ENCODE results near the gene PRM2.

PRM2 gene

DNA sequence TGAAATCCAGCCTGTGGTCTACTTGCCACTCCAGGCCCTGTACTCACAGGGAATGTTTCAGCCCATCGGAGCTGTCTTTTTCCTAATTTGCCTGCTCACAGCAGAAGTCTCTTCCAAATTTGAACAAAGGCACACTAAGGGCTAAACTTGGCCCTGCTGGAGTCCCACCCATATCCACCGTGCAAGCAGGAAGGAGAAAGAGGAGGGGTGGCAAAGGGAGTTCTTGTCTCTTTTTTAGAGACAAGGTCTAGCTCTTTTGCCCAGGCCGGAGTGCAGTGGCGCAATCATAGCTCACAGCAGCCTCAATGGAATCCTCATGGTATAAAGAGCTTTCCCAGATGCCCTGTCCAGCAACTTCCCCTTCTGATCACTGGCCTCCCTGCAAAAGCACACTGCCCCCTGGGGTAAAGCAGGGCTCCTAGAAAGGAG is 7.6 kb upstream of the PRM2 start:
- Histone ChIP-seq H3K4me1 (ENCODE audit: control insufficient read depth, low read length) (peaks cover 60% of the 10 kb centered on the region), H3K9me2 (replicated peaks; ENCODE audit: control insufficient read depth, low read length) (no peaks in the 10 kb centered on the region), H3K4me3 (ENCODE audit: low read length) (no peak overlapping the region), H3K79me2 (ENCODE audit: control insufficient read depth, low read length) (no peaks in the 10 kb centered on the region), H3K4me2 (ENCODE audit: low read length) (no peak overlapping the region), H4K20me1 (ENCODE audit: control insufficient read depth, insufficient read depth, low read depth, low read length) (no peaks in the 10 kb centered on the region), H3K9me3 (ENCODE audit: control insufficient read depth, insufficient read depth, low read length) (no peaks in the 10 kb centered on the region), H3K27me3 (ENCODE audit: control insufficient read depth, low read length) (no peaks in the 10 kb centered on the region), H3K27ac (ENCODE audit: low read depth, low read length) (no peak overlapping the region), H3F3A (ENCODE audit: control insufficient read depth, insufficient read depth) (peaks cover 3% of the 10 kb centered on the region; the same call in 1 of the 2 replicates), H3K36me3 (ENCODE audit: control insufficient read depth, low read length) (no peaks in the 10 kb centered on the region)
- TF ChIP-seq EZH2phosphoT487 (IDR thresholded peaks at IDR 0.05; ENCODE audit: borderline replicate concordance, low read length) = no peak
- TF ChIP-seq, protein P1, sequence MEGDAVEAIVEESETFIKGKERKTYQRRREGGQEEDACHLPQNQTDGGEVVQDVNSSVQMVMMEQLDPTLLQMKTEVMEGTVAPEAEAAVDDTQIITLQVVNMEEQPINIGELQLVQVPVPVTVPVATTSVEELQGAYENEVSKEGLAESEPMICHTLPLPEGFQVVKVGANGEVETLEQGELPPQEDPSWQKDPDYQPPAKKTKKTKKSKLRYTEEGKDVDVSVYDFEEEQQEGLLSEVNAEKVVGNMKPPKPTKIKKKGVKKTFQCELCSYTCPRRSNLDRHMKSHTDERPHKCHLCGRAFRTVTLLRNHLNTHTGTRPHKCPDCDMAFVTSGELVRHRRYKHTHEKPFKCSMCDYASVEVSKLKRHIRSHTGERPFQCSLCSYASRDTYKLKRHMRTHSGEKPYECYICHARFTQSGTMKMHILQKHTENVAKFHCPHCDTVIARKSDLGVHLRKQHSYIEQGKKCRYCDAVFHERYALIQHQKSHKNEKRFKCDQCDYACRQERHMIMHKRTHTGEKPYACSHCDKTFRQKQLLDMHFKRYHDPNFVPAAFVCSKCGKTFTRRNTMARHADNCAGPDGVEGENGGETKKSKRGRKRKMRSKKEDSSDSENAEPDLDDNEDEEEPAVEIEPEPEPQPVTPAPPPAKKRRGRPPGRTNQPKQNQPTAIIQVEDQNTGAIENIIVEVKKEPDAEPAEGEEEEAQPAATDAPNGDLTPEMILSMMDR (IDR thresholded peaks at IDR 0.05; ENCODE audit: low read depth, low read length, poor library complexity, severe bottlenecking) = peak; percentile 16

DNA sequence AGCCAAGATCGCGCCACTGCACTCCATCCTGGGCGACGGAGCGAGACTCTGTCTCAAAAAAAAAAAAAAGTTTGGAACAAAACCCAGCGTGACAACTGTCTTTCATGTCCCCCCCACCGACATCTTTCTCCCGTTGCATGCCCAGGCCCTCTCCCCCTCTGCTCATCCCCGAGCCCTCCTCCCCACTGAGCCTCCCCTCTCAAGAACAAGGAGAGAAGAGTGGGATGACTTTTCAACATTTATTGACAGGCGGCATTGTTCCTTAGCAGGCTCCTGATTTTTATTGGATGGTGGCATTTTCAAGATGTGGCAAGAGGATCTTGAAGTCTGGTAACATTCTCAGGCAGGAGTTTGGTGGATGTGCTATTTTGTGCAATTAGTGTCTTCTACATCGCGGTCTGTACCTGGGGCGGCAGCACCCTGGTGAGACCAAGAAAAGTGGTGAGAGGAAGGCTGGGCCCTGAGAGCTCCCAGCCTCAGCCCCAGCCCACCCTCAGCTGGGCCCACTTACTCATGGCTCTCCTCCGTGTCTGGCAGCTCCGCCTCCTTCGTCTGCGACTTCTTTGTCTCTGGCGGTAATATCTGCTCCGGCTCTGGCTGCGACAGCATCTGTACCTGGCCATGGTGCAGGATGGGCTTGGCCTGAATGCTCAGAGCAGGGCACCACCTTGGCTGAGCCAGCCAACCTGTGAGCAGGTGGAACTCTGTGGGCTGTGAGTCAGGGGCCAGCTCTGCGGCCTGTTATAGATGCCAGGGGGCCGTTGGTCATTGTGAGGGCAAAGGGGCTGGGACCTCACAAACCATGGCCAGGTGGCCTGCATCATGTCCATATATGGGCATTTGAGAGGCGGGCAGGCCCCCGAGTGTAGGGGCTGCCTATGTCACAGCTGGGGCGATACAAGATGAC is 4.6 kb upstream of the PRM2 start, which contains the start of gene PRM1:
TSS of gene PRM1 (minus strand) at position 715 of the 907 bp plus-strand sequence. CDS start at position 623, 92 bp downstream.
- H3K9me3 ChIP-seq (ENCODE audit: control insufficient read depth, insufficient read depth, low read length) = no peaks in the 10 kb centered on the region
- H3K9me2 ChIP-seq (replicated peaks; ENCODE audit: control insufficient read depth, low read length) = no peaks in the 10 kb centered on the region
- H3K27ac ChIP-seq (ENCODE audit: low read depth, low read length) = no peak within 1 kb of the TSS
- no peaks in the 10 kb centered on the region for H3K36me3 ChIP-seq (ENCODE audit: control insufficient read depth, low read length)
- no peaks in the 10 kb centered on the region for H4K20me1 ChIP-seq (ENCODE audit: control insufficient read depth, insufficient read depth, low read depth, low read length)
- H3F3A ChIP-seq (ENCODE audit: control insufficient read depth, insufficient read depth) = no peaks in the 10 kb centered on the region
- TF ChIP-seq, protein P1 (IDR thresholded peaks at IDR 0.05; ENCODE audit: low read depth, low read length, poor library complexity, severe bottlenecking) = no peak
- TF ChIP-seq EZH2phosphoT487 (IDR thresholded peaks at IDR 0.05; ENCODE audit: borderline replicate concordance, low read length) = no peak
- H3K79me2 ChIP-seq (ENCODE audit: control insufficient read depth, low read length) = no peaks in the 10 kb centered on the region
- H3K27me3 ChIP-seq (ENCODE audit: control insufficient read depth, low read length) = no peaks in the 10 kb centered on the region
- no peak within 1 kb of the TSS for H3K4me3 ChIP-seq (ENCODE audit: low read length)
- H3K4me1 ChIP-seq (ENCODE audit: control insufficient read depth, low read length) = peaks cover 36% of the 10 kb centered on the region
- no peak within 1 kb of the TSS for H3K4me2 ChIP-seq (ENCODE audit: low read length)

DNA sequence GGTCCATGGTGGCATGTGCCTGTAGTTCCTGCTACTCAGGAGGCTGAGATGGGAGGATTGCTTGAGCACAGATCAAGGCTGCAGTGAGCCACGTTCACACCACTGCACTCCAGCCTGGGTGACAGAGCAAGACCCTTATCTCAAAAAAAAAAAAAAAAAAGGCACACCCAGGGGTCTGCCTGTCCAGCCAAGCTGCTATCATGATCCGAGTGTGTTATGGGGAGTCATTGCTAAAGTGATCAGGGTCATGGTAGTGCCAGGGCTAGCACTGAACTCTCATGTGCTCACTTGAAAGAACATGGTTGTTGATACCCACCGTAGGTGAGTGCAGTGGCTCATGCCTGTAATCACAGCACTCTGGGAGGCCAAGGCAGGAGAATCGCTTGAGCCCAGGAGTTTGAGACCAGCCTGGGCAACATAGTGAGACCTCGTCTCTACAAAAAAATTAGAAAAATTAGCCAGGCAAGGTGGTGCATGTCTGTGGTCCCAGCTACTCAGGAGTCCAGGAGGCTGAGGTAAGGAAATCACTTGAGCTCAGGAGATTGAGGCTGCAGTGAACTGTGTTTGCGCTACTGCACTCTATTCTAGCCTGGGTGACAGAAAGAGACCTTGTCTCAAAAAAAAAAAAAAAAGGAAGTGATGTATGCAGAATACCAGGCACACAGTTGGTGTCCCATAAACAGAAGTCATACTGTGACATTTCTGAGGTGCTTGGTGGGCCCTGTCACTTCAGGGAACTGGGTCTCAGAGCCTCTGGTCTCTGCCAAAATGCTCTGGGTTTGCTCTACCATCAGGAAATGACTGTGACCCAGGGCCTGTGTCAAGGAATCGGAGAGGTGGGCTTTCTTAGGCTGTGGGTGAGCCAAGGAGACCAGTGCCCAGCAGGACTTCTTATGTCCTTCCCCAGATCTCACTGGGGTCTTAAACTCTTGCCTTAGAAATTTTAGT is 2.7 kb upstream of the PRM2 start:
- Histone ChIP-seq H3K79me2 (ENCODE audit: control insufficient read depth, low read length) (no peaks in the 10 kb centered on the region), H3K36me3 (ENCODE audit: control insufficient read depth, low read length) (no peaks in the 10 kb centered on the region), H3K27me3 (ENCODE audit: control insufficient read depth, low read length) (no peaks in the 10 kb centered on the region), H3K27ac (ENCODE audit: low read depth, low read length) (no peak overlapping the region), H3K4me2 (ENCODE audit: low read length) (peak overlapping the region; percentile 47), H3K4me1 (ENCODE audit: control insufficient read depth, low read length) (peaks cover 20% of the 10 kb centered on the region), H4K20me1 (ENCODE audit: control insufficient read depth, insufficient read depth, low read depth, low read length) (no peaks in the 10 kb centered on the region), H3K9me2 (replicated peaks; ENCODE audit: control insufficient read depth, low read length) (no peaks in the 10 kb centered on the region), H3F3A (ENCODE audit: control insufficient read depth, insufficient read depth) (no peaks in the 10 kb centered on the region), H3K9me3 (ENCODE audit: control insufficient read depth, insufficient read depth, low read length) (no peaks in the 10 kb centered on the region), H3K4me3 (ENCODE audit: low read length) (no peak overlapping the region)
- TF ChIP-seq EZH2phosphoT487 (IDR thresholded peaks at IDR 0.05; ENCODE audit: borderline replicate concordance, low read length) = no peak
- TF ChIP-seq, protein P1 (IDR thresholded peaks at IDR 0.05; ENCODE audit: low read depth, low read length, poor library complexity, severe bottlenecking) = no peak
